Measurements from ENCODE around the gene STYX. TPM values are rescaled to one million over a fixed set of nuclear protein-coding genes. Genes with fewer than 3 reads are reported as not detected.

Gene STYX
- total RNA-seq, 1 experiment from 2014 or later: 24.4 TPM

- ChIA-PET POLR2A (interaction anchor here (0.5 to 0.6 kb wide), 2 partner anchors 109 to 176 kb away, joined by 3 to 6 read pairs; no protein-coding TSS in a partner anchor), CTCF (no interaction called here)
- DNase-seq: peak in 1 of 2 experiments; percentile 5
- H3K27me3 ChIP-seq (replicated peaks; ENCODE audit: control insufficient read depth, insufficient read depth, low read length): no peaks in the 10 kb centered on the region
- TSS peak; percentile 85 for BruUV-seq (replicated peaks)
- no peak for TF ChIP-seq CTCF (IDR thresholded peaks at IDR 0.05; ENCODE audit: insufficient read depth in 1 of 2, low read depth in 1 of 2, low read length in 1 of 2, severe bottlenecking in 1 of 2, unreplicated experiment in 1 of 2)
- H3K27ac Mint-ChIP-seq (ENCODE audit: unreplicated experiment): peak overlapping the region; percentile 87
- H3K4me1 ChIP-seq: peaks cover 20% of the 10 kb centered on the region
- H3K36me3 ChIP-seq (ENCODE audit: control insufficient read depth, insufficient read depth, low read length): no peaks in the 10 kb centered on the region
- peaks cover 22% of the 10 kb centered on the region for H3K36me3 Mint-ChIP-seq (ENCODE audit: insufficient read depth, unreplicated experiment)
- peak overlapping the region; percentile 73 for H3K4me3 ChIP-seq (ENCODE audit: low read depth, low read length)
- peaks cover 6% of the 10 kb centered on the region for H3K4me1 Mint-ChIP-seq (ENCODE audit: low read depth, unreplicated experiment)
- no peaks in the 10 kb centered on the region for H3K9me3 ChIP-seq
- no peaks in the 10 kb centered on the region for H3K9me3 Mint-ChIP-seq (ENCODE audit: unreplicated experiment)
- peak overlapping the region; percentile 98 for H3K4me3 Mint-ChIP-seq (ENCODE audit: unreplicated experiment)
- intact Hi-C loops (cut with micrococcal nuclease; ENCODE audit: unreplicated experiment): no loop called here
- no peaks in the 10 kb centered on the region for H3K27me3 Mint-ChIP-seq (ENCODE audit: insufficient read depth, unreplicated experiment)
Measured at GRCh38 chr14:52792097-52792415, 62.1 kb downstream of the STYX start.

GRCh38 chr14:52793061-52793460 lies 63.1 kb downstream of the STYX start:
- no TSS peak for BruUV-seq (replicated peaks)
- no peak overlapping the region for H3K4me3 ChIP-seq (ENCODE audit: low read depth, low read length)
- no peak for TF ChIP-seq CTCF (IDR thresholded peaks at IDR 0.05; ENCODE audit: insufficient read depth in 1 of 2, low read depth in 1 of 2, low read length in 1 of 2, severe bottlenecking in 1 of 2, unreplicated experiment in 1 of 2)
- peaks cover 20% of the 10 kb centered on the region for H3K4me1 ChIP-seq
- no peaks in the 10 kb centered on the region for H3K27me3 Mint-ChIP-seq (ENCODE audit: insufficient read depth, unreplicated experiment)
- intact Hi-C loops (cut with micrococcal nuclease; ENCODE audit: unreplicated experiment): no loop called here
- H3K36me3 ChIP-seq (ENCODE audit: control insufficient read depth, insufficient read depth, low read length): no peaks in the 10 kb centered on the region
- H3K4me1 Mint-ChIP-seq (ENCODE audit: low read depth, unreplicated experiment): peaks cover 6% of the 10 kb centered on the region
- no peak overlapping the region for H3K27ac Mint-ChIP-seq (ENCODE audit: unreplicated experiment)
- no peaks in the 10 kb centered on the region for H3K9me3 ChIP-seq
- CTCF ChIA-PET: no interaction called here
- no peak overlapping the region for H3K4me3 Mint-ChIP-seq (ENCODE audit: unreplicated experiment)
- POLR2A ChIA-PET: no interaction called here
- DNase-seq: peak in 1 of 2 experiments; percentile 24
- no peaks in the 10 kb centered on the region for H3K27me3 ChIP-seq (replicated peaks; ENCODE audit: control insufficient read depth, insufficient read depth, low read length)
- H3K9me3 Mint-ChIP-seq (ENCODE audit: unreplicated experiment): no peaks in the 10 kb centered on the region
- H3K36me3 Mint-ChIP-seq (ENCODE audit: insufficient read depth, unreplicated experiment): peaks cover 18% of the 10 kb centered on the region

- Mint-ChIP-seq H3K4me1 (ENCODE audit: low read depth, unreplicated experiment) (no peaks in the 10 kb centered on the region), H3K4me3 (ENCODE audit: unreplicated experiment) (no peak overlapping the region), H3K27ac (ENCODE audit: unreplicated experiment) (no peak overlapping the region), H3K36me3 (ENCODE audit: insufficient read depth, unreplicated experiment) (no peaks in the 10 kb centered on the region), H3K27me3 (ENCODE audit: insufficient read depth, unreplicated experiment) (no peaks in the 10 kb centered on the region), H3K9me3 (ENCODE audit: unreplicated experiment) (no peaks in the 10 kb centered on the region)
- BruUV-seq (replicated peaks): no TSS peak
- peaks cover 7% of the 10 kb centered on the region for H3K4me1 ChIP-seq
- POLR2A ChIA-PET: no interaction called here
- CTCF ChIA-PET: no interaction called here
- H3K4me3 ChIP-seq (ENCODE audit: low read depth, low read length): no peak overlapping the region
- intact Hi-C loops (cut with micrococcal nuclease; ENCODE audit: unreplicated experiment): no loop called here
- H3K9me3 ChIP-seq: no peaks in the 10 kb centered on the region
- no peak for DNase-seq
- no peaks in the 10 kb centered on the region for H3K27me3 ChIP-seq (replicated peaks; ENCODE audit: control insufficient read depth, insufficient read depth, low read length)
- TF ChIP-seq CTCF (IDR thresholded peaks at IDR 0.05; ENCODE audit: insufficient read depth in 1 of 2, low read depth in 1 of 2, low read length in 1 of 2, severe bottlenecking in 1 of 2, unreplicated experiment in 1 of 2): no peak
- no peaks in the 10 kb centered on the region for H3K36me3 ChIP-seq (ENCODE audit: control insufficient read depth, insufficient read depth, low read length)
Measured at GRCh38 chr14:52797653-52798052, 67.7 kb downstream of the STYX start.
